Endothelial cell of umbilical vein (primary cell): ENCODE data around the gene REC8. TPM values are rescaled to one million over a fixed set of nuclear protein-coding genes. Genes with fewer than 3 reads are reported as not detected.

ENCODE experiments used
- BruUV-seq: library from RNA; stranded (reverse); fragments of 400-500 nt; replicated peaks from 2 replicates; lab custom pipeline; 2021; lab: Mats Ljungman, UMichigan
- CTCF ChIA-PET: fragments of 300-600, 350-600 bp; sonication (Branson Sonifier 250); formaldehyde crosslinking; loops from one replicate; lab custom pipeline; 2021; ENCODE audit warnings: antibody characterized with exemption, inconsistent platforms; lab: Charles Lee
- POLR2A ChIA-PET: fragments of 300-600, 350-600 bp; sonication (Branson Sonifier 250); formaldehyde crosslinking; loops from one replicate; lab custom pipeline; 2021; ENCODE audit warnings: antibody characterized with exemption, inconsistent platforms; lab: Charles Lee
- DNase-seq: peaks from one replicate; pipeline ENCODE4 v3.0.0-alpha.2; 2011; ENCODE audit warnings: low read depth, low spot score
- FAIRE-seq: peaks from 2 replicates; lab custom pipeline; 2011; peaks lifted over from hg19 to GRCh38; lab: Jason Lieb, UNC
- H2AFZ ChIP-seq: 2 replicates; pipeline ENCODE4 v1.6.0; 2012; ENCODE audit warnings: low read depth, low read length, control low read depth, inconsistent platforms
- H3K27ac ChIP-seq: 2 replicates; pipeline ENCODE4 v1.5.1; 2011; ENCODE audit warnings: low read depth, mild to moderate bottlenecking, control low read depth, low read length, moderate library complexity; ENCODE audit not compliant: insufficient read depth
- H3K27me3 ChIP-seq, 2 experiments: 2 replicates each; pipeline versions ENCODE4 v1.6.0 to v1.6.1; 2011; ENCODE audit warnings: low read length in 2 of 2, mixed read lengths in 1 of 2; ENCODE audit not compliant: control insufficient read depth in 2 of 2, insufficient read depth in 2 of 2
- H3K36me3 ChIP-seq, 2 experiments: 2 replicates in 1 of 2; 3 replicates in 1 of 2; pipeline ENCODE4 v1.5.1; 2011; ENCODE audit warnings: low read length in 2 of 2, mild to moderate bottlenecking in 1 of 2, moderate library complexity in 1 of 2; ENCODE audit not compliant: control insufficient read depth in 2 of 2, insufficient read depth in 2 of 2; ENCODE audit errors: extremely low read depth in 1 of 2
- H3K4me1 ChIP-seq: 3 replicates; pipeline ENCODE4 v1.5.1; 2011; ENCODE audit warnings: mild to moderate bottlenecking, low read length; ENCODE audit not compliant: control insufficient read depth, insufficient read depth; ENCODE audit errors: extremely low read depth
- H3K4me2 ChIP-seq: 2 replicates; pipeline ENCODE4 v1.6.1; 2011; ENCODE audit warnings: low read length, control low read depth, mixed read lengths; ENCODE audit not compliant: insufficient read depth
- H3K4me3 ChIP-seq, 3 experiments: fragments of 200-600 bp in 1 of 3; sonication (generic), shearing (Covaris generic) in 1 of 3; replicated peaks in 1 of 3; 2 replicates each; pipeline ENCODE4 v1.5.1; 2011 to 2016; ENCODE audit warnings: control low read depth in 3 of 3, low read length in 3 of 3, mild to moderate bottlenecking in 2 of 3, inconsistent platforms in 1 of 3, low read depth in 1 of 3, moderate library complexity in 1 of 3; ENCODE audit not compliant: insufficient read depth in 1 of 3
- H3K79me2 ChIP-seq: 2 replicates; pipeline ENCODE4 v1.6.0; 2012; ENCODE audit warnings: low read length, inconsistent platforms; ENCODE audit not compliant: control insufficient read depth, insufficient read depth
- H3K9ac ChIP-seq: replicated peaks from 2 replicates; pipeline ENCODE3; 2011; ENCODE audit warnings: low read length, control low read depth; ENCODE audit not compliant: insufficient read depth; ENCODE audit errors: extremely low read depth
- H3K9me1 ChIP-seq: replicated peaks from 3 replicates; pipeline ENCODE4 v1.6.0; 2011; ENCODE audit warnings: mild to moderate bottlenecking, low read length; ENCODE audit not compliant: control insufficient read depth, insufficient read depth; ENCODE audit errors: extremely low read depth
- H3K9me3 ChIP-seq: replicated peaks from 2 replicates; pipeline ENCODE4 v1.5.1; 2012; ENCODE audit warnings: low read length, inconsistent platforms; ENCODE audit not compliant: control insufficient read depth, insufficient read depth
- H4K20me1 ChIP-seq: replicated peaks from 2 replicates; pipeline ENCODE3; 2011; ENCODE audit warnings: mild to moderate bottlenecking, low read length; ENCODE audit not compliant: control insufficient read depth, insufficient read depth; ENCODE audit errors: extremely low read depth
- EZH2 ChIP-seq: IDR thresholded peaks from 2 replicates; pipeline ENCODE4 v1.6.1; 2012; ENCODE audit warnings: borderline replicate concordance, low read depth, mild to moderate bottlenecking, moderate library complexity, low read length, inconsistent platforms; ENCODE audit not compliant: severe bottlenecking
- FOS ChIP-seq: IDR thresholded peaks from 2 replicates; pipeline ENCODE4 v1.6.1; 2011; ENCODE audit warnings: mild to moderate bottlenecking, low read length, moderate library complexity, borderline replicate concordance; ENCODE audit not compliant: insufficient read depth
- GATA2 ChIP-seq: IDR thresholded peaks from 2 replicates; pipeline ENCODE4 v1.7.0; 2011; ENCODE audit warnings: low read depth, mild to moderate bottlenecking, moderate library complexity, mixed read lengths, low read length; ENCODE audit not compliant: insufficient read length, insufficient read depth
- JUN ChIP-seq: IDR thresholded peaks from 2 replicates; pipeline ENCODE4 v1.6.1; 2011; ENCODE audit warnings: borderline replicate concordance, low read depth; ENCODE audit not compliant: insufficient read length, insufficient read depth
- MYC ChIP-seq: IDR thresholded peaks from one replicate; pipeline ENCODE4 v1.6.1; 2011; ENCODE audit warnings: mild to moderate bottlenecking, low read depth, low read length
- POLR2A ChIP-seq: IDR thresholded peaks from 2 replicates; pipeline ENCODE4 v1.6.1; 2012; ENCODE audit warnings: low read depth, mild to moderate bottlenecking, control low read depth, low read length
- POLR2AphosphoS5 ChIP-seq: IDR thresholded peaks from 2 replicates; pipeline ENCODE4 v1.6.1; 2012; ENCODE audit warnings: low read depth, mild to moderate bottlenecking, control low read depth, low read length, moderate library complexity; ENCODE audit not compliant: insufficient read depth
- dilution Hi-C: fragments of 300-500 bp; cut with MboI; formaldehyde crosslinking; loops from one replicate; pipeline ENCODE4 v1.15.0; 2019; ENCODE audit warnings: low sequenced_read_pairs; ENCODE audit not compliant: extremely low pct_ligation_motif_present
- intact Hi-C: fragments of 100-400 bp; cut with micrococcal nuclease; formaldehyde crosslinking; loops from one replicate; pipeline ENCODE4 v1.10.0; 2022
- polyA plus RNA-seq, 4 experiments: library from polyadenylated mRNA; depleted of rRNA in 3 of 4; stranded (reverse) in 3 of 4; unstranded in 1 of 4; fragments of >200 nt; gene quantifications; 2 replicates each; pipeline versions ENCODE4 v1.2.1 to v1.2.3, GENCODE V29; 2011 to 2012; ENCODE audit warnings: missing spikeins in 1 of 4
- total RNA-seq: library from RNA; stranded (reverse); gene quantifications from 2 replicates; pipeline ENCODE4 v1.2.3, GENCODE V29; 2021
- TF ChIP-seq, protein P1 (sequence below): IDR thresholded peaks from 2 replicates; pipeline ENCODE4 v1.6.1; 2011; ENCODE audit not compliant: insufficient read depth, insufficient read length
- TF ChIP-seq, protein P2 (sequence below), 2 donors: IDR thresholded peaks; 1 replicate in 1 of 2; 2 replicates in 1 of 2; pipeline ENCODE4 v1.5.1; 2011; ENCODE audit warnings: low read length in 2 of 2, mild to moderate bottlenecking in 2 of 2, moderate library complexity in 2 of 2, control low read depth in 1 of 2, inconsistent platforms in 1 of 2, low read depth in 1 of 2; ENCODE audit not compliant: insufficient read depth in 1 of 2; ENCODE audit errors: extremely low read depth in 1 of 2

REC8 gene
- total and polyA plus RNA-seq, 2 donors (not counting 3 experiments of a cell fraction or from before 2014, with no cell fraction given): 12.5 to 33.6 TPM

DNA sequence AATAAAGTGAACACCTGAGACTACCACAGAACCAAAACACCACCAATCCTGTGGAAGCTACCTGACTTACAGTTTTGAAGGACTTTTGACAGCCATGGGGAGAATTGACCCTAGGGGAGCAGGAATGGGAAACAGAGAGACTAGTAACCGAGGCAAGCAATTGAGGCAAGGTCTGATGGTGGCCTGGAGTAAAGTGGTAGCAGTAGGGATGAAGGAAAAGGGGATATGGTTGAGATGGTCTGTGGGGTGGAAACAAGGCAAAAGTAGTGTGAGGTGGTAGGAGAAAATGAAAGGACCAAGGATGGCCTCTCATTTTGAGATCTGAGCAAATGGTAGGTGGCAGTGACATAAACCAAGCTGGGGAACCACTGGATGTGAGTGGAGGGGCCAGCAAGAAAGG is 15.0 kb upstream of the REC8 start:
- Histone ChIP-seq H3K27ac (no peak overlapping the region), H3K4me3 (no peak overlapping the region), H3K4me2 (no peak overlapping the region), H3K27me3 (no peaks in the 10 kb centered on the region), H3K4me1 (peaks cover 10% of the 10 kb centered on the region), H3K9me1 (no peaks in the 10 kb centered on the region), H3K36me3 (peaks cover 25 to 42% of the 10 kb centered on the region in 2 experiments), H3K79me2 (peaks cover 2% of the 10 kb centered on the region), H4K20me1 (no peaks in the 10 kb centered on the region), H3K9ac (no peak overlapping the region), H2AFZ (no peak overlapping the region), H3K9me3 (no peaks in the 10 kb centered on the region)
- POLR2A ChIA-PET: no interaction called here
- intact Hi-C loops (no loop called here), dilution Hi-C loops (no loop called here)
- BruUV-seq: no TSS peak
- CTCF ChIA-PET: interaction anchor here (1.4 kb wide), 1 partner anchor 11 kb away, joined by 3 read pairs; the partner anchor contains the start of gene PSME2
- FAIRE-seq: no peak
- TF ChIP-seq GATA2: no peak
- TF ChIP-seq EZH2: no peak
- TF ChIP-seq, protein P1, sequence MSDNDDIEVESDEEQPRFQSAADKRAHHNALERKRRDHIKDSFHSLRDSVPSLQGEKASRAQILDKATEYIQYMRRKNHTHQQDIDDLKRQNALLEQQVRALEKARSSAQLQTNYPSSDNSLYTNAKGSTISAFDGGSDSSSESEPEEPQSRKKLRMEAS: no peak
- TF ChIP-seq MYC: no peak
- TF ChIP-seq FOS: no peak
- no peak for TF ChIP-seq POLR2A
- TF ChIP-seq, protein P2, sequence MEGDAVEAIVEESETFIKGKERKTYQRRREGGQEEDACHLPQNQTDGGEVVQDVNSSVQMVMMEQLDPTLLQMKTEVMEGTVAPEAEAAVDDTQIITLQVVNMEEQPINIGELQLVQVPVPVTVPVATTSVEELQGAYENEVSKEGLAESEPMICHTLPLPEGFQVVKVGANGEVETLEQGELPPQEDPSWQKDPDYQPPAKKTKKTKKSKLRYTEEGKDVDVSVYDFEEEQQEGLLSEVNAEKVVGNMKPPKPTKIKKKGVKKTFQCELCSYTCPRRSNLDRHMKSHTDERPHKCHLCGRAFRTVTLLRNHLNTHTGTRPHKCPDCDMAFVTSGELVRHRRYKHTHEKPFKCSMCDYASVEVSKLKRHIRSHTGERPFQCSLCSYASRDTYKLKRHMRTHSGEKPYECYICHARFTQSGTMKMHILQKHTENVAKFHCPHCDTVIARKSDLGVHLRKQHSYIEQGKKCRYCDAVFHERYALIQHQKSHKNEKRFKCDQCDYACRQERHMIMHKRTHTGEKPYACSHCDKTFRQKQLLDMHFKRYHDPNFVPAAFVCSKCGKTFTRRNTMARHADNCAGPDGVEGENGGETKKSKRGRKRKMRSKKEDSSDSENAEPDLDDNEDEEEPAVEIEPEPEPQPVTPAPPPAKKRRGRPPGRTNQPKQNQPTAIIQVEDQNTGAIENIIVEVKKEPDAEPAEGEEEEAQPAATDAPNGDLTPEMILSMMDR (IDR thresholded peaks at IDR 0.05; ENCODE audit: extremely low read depth in 1 of 2, insufficient read depth in 1 of 2, low read depth in 1 of 2, low read length in 2 of 2): no peak
- TF ChIP-seq POLR2AphosphoS5: no peak
- TF ChIP-seq JUN: no peak
- DNase-seq: no peak
